ENCODE data around the gene MYO7B.

- no peak for TF ChIP-seq EZH2 (IDR thresholded peaks at IDR 0.05; ENCODE audit: borderline replicate concordance, insufficient read depth, low read depth, low read length, poor library complexity, severe bottlenecking)
- TF ChIP-seq CTCF (IDR thresholded peaks at IDR 0.05): no peak
These were observed 127.6 kb downstream of the MYO7B start for GRCh38 chr2:127662937-127663565.

Data from B cell (primary cell).